Esophagus squamous epithelium (tissue), 4 donors: ENCODE results near the gene POLE3.

ENCODE experiments used
- CTCF ChIP-seq, 6 experiments: fragments of 450-650 bp in 4 of 6; fragments of 200-600 bp in 2 of 6; sonication (generic) in 2 of 6; IDR thresholded peaks; one replicate each; pipeline ENCODE4 v1.5.1; 2016 to 2019; ENCODE audit warnings: antibody characterized with exemption in 6 of 6, mild to moderate bottlenecking in 4 of 6, moderate library complexity in 4 of 6
- POLR2A ChIP-seq, 4 donors: fragments of 450-650 bp; IDR thresholded peaks; one replicate each; pipeline ENCODE4 v1.6.1; 2017; ENCODE audit warnings: antibody characterized with exemption in 4 of 4, mild to moderate bottlenecking in 4 of 4, moderate library complexity in 3 of 4

DNA sequence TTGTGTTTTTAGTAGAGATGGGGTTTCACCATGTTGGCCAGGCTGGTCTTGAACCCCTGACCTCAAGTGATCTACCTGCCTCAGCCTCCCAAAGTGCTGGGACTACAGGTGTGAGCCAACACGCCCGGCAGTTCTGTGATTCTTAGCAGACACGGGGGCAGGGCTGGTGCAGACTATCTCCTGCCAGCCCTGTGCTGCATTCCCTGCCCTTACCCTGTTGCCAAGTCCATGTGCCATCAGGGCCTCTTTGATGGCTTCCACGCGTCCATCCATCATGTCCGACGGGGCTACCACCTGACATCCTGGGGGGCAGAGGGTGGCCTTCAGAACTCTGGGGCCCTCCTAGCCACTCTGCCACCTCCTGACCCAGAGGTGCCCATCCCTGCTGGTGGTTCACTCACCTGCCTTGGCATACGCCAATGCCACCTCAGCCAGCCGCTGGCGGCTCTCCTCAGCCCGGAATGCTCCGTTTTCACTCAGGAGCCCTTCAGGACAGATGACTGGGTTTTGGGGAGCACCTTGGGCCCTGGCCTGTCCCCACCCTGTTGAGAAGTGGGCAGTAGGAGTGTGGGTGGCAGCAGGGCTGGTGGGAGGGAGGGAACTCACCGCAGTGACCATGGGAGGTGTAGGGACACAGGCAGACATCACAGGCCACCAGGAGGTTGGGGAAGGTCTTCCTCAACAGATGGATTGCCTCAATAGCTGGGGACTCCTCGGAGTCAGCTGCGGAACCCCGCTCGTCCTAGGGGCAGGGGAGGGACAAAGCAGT lies 20.1 kb downstream of the POLE3 start:
- TF ChIP-seq CTCF (IDR thresholded peaks at IDR 0.05) (no peak), POLR2A (IDR thresholded peaks at IDR 0.05) (no peak)
